ENCODE measurements around the gene CDC26. TPM values are rescaled to one million over a fixed set of nuclear protein-coding genes. Genes with fewer than 3 reads are reported as not detected.
"Not testable (repeated sequence)": the region's sequence is repeated elsewhere in the genome, so short reads cannot be mapped to it uniquely, and the experiment has no call there.

The CDC26 gene
- total RNA-seq, 1 experiment from 2014 or later = 42.1 TPM

DNA sequence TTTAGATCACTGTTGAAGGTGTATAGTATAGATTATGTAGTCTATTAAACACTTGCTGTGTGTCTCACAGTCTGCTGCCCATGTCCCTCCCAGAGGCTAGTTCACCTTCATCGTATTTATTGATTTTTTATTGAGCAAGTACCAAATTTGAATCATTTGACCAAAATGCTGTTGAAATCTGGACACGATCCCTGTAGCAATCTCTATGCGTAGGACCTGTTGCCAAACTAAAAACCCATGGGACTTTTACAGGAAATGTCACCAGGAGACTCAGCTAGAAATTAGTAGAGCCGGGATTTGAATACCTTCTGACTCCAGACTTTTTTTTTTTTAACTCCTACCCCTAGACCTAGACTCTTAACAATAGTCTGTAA is 36.5 kb downstream of the CDC26 start:
- DNase-seq (ENCODE audit: low read depth) = no peak

DNA sequence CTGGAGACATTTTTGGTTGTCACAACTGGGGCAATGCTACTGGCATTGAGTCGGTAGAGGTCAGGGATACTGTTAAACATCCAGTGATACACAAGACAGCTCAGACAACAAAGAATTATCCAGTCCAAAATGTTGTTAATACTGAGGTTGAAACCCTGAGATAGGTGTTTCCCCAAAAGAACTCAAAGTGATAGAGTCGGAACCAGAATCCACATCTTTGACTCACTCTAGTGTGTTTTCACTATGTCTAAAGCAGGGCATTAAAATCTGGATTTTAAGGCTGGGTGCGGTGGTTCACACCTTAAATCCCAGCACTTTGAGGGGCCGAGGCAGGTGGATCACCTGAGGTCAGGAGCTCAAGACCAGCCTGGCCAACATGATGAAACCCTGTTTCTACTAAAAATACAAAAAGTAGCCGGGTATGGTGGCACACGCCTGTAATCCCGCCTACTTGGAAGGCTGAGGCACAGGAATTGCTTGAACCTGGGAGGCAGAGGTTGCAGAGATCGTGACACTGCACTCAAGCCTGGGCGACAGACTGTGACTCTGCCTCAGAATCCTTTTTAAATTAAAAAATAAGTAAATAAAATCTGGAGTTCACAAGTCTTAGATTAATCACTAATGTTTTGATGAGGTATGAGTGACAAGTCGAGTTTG is 37.0 kb downstream of the CDC26 start:
- DNase-seq (ENCODE audit: low read depth) = no peak

DNA sequence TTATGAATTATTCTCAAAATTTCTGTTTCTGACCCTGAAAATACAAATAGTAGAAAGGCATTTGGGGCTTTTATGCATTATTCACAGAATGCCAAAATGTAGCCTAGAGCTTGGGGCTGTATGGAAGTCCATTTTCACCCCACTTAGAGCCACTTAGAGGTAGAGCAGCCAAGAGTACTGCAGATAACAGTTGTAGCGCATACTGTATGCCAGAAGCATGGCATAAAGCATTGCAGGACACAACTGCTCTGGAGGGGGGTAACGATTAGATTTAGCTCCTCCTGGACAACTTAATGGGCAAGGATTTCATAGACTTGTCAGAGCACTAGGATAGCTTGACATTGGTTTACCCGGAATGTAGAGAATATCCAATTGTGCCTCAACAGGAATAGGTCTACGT is 38.3 kb downstream of the CDC26 start:
- DNase-seq (ENCODE audit: low read depth) = no peak

DNA sequence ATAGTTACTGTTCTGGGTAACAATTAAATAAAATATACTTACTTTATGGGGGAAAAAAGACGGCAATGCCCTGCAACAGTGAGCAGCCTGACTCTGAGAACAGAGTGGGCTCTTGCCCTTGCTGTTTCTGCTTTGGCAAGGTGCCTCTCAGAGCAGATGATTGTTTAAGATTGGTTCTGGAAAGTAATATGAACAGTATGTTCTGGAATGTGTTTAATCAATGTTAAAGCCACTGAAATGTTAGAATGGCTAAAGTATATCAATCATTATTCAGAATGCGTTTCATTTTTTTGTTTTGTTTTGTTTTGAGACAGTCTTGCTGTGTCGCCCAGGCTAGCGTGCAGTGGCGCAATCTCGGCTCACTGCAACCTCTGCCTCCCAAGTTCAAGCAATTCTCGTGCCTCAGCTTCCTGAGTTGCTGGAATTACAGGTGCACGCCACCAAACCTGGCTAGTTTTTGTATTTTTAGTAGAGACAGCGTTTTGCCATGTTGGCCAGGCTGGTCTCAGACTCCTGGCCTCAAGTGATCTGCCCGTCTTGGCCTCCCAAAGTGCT is 39.6 kb downstream of the CDC26 start:
- DNase-seq (ENCODE audit: low read depth) = not testable (repeated sequence)

DNA sequence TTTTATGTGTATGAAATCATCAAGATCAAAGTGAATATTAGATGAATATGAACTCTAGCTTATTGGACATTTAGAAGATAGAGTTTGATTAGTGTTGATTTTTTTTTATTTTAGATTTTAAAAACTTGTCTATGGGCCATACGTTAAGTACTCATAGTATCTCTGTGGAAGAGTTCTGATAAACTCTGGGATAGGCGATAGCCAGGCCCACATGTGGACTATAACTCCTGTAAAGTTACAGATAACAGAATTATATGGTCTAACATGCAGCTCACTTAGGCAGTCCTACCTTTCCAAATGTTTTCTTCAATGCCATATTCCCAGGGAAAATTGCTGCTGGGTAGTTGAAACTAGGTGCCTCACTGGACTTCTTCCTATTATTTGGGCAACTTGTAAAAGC is 43.7 kb downstream of the CDC26 start:
- no peak for DNase-seq (ENCODE audit: low read depth)

DNA sequence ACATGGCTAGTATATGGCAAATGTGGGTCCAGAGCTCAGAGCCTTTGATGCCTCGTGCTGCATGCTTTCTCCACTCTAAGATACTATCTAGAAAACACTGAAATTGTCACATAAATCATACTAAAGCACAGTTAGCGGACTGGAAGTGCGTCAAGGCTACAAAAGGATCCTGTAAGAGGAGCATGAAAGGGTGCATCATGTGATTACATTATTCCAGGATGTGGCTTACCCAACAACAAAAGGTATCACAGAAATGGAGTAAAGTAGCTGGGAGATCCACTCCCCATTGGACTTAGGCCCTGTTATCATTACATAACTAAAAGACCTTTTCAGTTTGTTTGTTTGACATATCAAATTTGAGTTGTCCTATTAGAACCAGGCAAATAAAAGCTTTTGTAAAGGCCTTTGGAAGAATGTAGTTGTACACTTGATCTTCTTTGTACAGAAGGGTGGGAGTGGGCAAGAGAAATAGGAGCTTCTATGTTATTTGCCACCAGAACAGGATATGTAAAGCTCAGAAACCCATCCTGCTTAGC is 47.2 kb downstream of the CDC26 start:
- no peak for DNase-seq (ENCODE audit: low read depth)

DNA sequence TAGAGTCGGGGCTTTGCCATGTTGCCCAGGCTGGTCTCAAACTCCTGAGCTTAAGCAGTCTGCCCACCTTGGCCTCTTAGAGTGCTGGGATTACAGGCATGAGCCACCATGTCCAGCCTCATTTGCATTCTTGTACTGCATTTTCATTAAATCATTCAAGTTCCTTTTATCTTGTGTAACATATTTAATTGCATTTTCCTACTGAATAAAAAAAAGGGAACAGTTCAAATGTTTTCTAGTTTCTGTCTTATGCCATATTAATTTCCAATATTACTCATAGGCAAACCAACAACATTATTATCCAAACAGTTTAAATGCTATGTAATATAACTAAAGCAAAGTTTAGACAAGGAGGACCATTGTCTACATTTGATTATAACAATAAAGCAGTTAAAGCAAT is 47.9 kb downstream of the CDC26 start:
- no peak for DNase-seq (ENCODE audit: low read depth)

DNA sequence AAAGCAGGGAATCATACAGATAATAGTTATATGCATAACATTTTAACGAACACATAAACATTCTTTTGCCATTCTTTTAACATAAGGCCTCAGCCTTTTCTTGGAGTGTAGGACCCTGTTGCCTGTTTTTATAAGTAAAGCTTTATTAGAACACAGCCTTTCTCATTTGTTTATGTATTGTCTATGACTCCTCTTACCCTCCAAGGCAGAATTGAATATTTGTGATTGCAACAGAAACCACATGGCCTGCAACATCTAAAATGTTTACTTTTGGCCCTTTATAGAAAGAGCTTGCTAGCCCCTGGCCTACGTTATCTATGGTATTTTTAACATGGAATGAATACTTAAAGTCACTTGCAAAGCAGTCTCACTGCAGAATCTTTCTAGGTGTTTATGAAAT is 51.4 kb downstream of the CDC26 start:
- DNase-seq (ENCODE audit: low read depth) = peak; percentile 30

DNA sequence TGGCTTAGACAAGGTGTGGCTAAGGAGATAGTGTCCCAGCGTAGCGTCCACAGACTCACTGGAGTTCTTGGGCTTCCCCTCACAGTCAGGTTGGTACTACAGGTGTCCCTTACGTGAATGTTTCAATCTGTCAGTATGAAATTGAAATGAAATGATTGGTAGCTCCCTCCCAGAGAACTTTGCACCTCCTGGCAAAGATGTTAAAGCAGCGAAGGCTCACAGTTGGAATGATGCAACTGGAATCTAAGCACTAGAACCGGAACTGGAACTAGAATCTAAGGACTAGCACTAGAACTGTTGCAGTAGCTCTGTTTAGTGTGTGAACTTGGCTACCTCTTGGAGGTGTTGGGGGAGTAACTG is 52.9 kb downstream of the CDC26 start:
- DNase-seq (ENCODE audit: low read depth) = peak; percentile 19

DNA sequence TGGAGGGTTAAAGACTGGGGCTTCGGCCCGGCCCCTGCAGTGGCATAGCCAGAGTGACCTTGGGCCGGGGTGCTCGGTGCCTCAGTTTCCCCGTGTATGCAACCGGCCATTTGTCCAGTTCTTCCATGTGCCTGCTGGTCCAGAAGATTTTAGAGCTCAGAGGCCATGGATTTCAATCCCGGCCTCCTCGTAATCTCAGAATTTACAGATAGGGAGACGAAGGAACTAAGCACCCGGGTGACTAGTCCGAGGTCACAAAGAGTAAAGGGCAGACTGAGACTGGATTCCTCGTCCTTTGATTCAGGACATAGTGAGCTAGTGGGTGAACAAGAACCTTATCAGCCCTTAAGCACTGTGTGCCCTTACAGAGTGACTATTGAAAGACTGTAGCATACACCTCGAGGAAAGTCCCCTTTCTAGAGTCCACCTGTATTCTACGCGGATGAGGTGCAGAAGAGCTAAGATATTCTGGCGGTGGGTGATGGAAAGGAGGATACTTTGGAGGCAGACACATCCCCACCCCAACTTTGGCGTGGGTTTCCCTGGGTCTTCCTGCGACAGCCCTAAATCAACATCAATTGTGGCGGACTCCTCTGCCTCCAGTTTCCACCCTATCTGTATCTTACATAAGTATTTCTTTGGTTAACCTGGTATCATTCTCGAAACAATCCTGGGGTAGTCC is 53.4 kb downstream of the CDC26 start:
- DNase-seq (ENCODE audit: low read depth) = no peak

DNA sequence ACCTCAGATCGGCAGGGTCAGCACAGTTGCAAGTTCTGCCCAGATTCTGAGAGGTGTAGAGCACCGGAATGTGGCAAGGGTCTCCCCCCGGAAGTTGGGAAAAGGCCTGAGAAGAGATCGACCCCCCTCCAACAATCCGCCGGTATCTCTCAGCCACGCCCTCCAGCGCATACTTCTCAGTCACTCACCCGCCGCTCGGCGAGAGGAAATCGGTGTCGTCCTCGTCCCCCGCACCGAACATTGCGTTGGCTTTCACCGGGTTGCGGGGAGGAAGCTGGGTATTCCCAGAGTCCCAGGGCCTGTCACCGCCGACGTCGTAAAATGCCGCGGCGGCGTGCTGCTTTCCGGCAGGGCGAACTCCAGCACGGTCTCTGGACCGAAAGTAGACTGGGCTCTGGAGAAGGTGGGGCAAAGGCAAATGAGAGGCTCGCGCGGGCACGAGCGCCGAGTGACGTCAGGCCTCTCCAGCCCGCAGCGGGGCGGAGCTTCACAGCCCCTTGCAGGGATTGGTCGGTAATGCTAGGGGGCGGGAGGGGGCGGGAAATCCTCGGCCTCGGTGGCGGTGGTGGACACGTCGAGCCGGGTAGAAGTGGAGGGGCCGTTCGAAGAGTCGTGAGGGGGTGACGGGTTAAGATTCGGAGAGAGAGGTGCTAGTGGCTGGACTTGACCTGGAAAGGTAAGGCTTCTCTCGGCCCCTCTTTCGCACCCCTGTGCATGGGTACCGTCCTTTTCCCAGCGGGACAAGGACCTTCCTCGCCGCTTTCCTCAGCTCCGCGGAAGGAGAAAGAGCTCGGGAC is 54.2 kb downstream of the CDC26 start, which contains the start of the genes FKBP15 and SLC31A1:
Gene FKBP15, minus strand, starts transcription at position 275 of the 797 bp plus-strand sequence. Its CDS starts 34 bp downstream, at position 241.
Gene SLC31A1, plus strand, starts transcription at position 542 of the 797 bp plus-strand sequence. CDS start 34,605 bp downstream, outside the sequence.
- peak; percentile 96 for DNase-seq (ENCODE audit: low read depth)

DNA sequence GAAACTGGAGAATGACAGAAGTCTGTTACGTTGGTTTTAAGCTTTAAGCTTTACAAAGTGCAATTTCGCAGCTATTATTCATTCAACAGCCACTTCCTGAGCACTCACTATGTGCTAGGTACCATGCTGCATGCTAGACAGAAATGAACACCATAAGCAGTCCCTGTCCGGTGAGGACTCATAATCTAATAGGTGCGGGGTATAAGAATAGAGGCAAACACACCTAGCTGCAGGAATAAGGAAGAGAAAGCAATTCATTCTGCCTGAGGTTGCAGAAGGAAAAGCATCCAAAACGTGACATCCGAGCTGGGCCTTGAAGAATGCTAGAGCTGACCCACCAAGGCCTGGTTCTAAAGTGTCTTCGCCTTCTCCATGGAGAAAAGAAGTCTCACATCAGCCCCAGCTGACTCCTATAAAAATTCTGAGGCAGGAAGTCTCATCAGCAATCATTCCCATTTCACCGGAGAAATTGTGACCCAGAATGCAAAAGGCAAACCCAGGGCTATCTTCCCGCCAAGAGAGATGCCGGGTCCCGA is 54.8 kb downstream of the CDC26 start:
- DNase-seq (ENCODE audit: low read depth) = peak; percentile 2

DNA sequence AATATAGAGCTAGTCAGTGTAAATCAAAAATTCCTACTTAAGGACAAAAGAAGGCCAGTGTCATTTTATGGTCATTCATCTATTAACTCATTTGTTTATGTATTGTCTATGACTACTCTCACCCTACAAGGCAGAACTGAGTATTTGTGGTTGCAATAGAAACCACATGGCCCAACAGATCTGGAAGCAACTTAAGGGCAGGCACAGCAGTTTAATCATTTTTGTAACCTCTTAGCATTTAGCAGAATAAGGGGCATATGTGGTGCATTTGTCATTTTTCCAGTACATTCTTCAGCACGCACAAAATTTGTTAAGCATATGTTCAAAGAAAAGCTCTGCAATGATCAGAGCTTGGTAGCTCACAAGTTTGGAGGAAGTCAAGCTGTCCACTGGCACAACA is 55.4 kb downstream of the CDC26 start:
- DNase-seq (ENCODE audit: low read depth) = peak; percentile 66

DNA sequence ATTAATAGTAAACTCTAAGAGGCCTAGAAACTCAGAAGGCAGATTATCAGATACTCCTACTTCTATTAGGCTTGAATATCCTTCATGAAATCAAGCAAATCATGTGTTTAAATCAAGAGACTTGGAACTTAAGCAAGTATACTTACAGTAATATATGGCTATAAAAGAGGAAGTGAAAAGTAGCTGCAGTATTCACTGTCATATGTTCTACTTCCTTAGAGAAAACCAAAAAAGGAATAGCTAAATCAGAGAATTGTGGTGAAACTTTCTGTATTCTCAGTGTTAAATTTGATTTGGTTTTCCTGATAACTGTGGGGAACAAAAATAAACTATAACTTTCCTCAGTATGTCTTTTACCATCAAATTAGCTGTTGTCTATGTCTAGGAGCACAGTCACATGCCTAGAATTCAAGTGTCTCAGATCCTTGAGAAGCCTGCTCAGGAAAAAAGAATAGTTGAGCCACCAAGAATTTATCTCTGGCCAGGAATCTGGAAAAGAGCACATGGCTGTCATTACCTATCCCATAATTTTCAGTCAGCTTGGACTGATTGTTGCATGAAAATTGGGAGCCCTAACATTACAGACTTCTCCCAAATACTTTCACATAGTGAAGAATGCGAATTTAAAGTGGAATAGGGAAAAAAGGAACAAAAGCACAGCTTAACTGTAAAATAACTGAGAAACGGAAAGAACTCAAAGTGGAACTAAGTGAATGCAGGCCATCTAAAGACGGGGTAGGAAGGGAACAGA is 56.0 kb downstream of the CDC26 start:
- no peak for DNase-seq (ENCODE audit: low read depth)

Other genes with a start within 250 kb of the CDC26 start
- 5.1 and 6.0 TPM in 2 replicates for gene ZFP37, start 218.8 kb downstream of the CDC26 start, total RNA-seq (2014; rRNA removed; shearing (Covaris generic))
- 11.4 and 13.3 TPM in 2 replicates for gene SLC31A2, start 124.6 kb downstream of the CDC26 start, total RNA-seq (2014; rRNA removed; shearing (Covaris generic))
- gene FKBP15, start 54.3 kb downstream of the CDC26 start, total RNA-seq (2014; rRNA removed; shearing (Covaris generic)) = 15.0 and 19.1 TPM in 2 replicates
- 14.9 and 16.9 TPM in 2 replicates for gene SLC31A1, start 54.0 kb downstream of the CDC26 start, total RNA-seq (2014; rRNA removed; shearing (Covaris generic))
- 35.8 and 40.4 TPM in 2 replicates for gene PRPF4, start 86 bp upstream of the CDC26 start, total RNA-seq (2014; rRNA removed; shearing (Covaris generic))
- gene RNF183, start 27.8 kb upstream of the CDC26 start, total RNA-seq (2014; rRNA removed; shearing (Covaris generic)) = not detected in 2 replicates
- 0.39 and 0.72 TPM in 2 replicates for gene WDR31, start 64.7 kb upstream of the CDC26 start, total RNA-seq (2014; rRNA removed; shearing (Covaris generic))
- gene BSPRY, start 74.0 kb upstream of the CDC26 start, total RNA-seq (2014; rRNA removed; shearing (Covaris generic)) = not detected in 2 replicates
- gene HDHD3, start 101.4 kb upstream of the CDC26 start, total RNA-seq (2014; rRNA removed; shearing (Covaris generic)) = 5.3 and 10.1 TPM in 2 replicates
- gene ALAD, start 125.7 kb upstream of the CDC26 start, total RNA-seq (2014; rRNA removed; shearing (Covaris generic)) = 11.9 and 12.5 TPM in 2 replicates
- gene POLE3, start 135.1 kb upstream of the CDC26 start, total RNA-seq (2014; rRNA removed; shearing (Covaris generic)) = 86.3 and 87.6 TPM in 2 replicates
- 0.12 and 0.49 TPM in 2 replicates for gene C9orf43, start 135.2 kb upstream of the CDC26 start, total RNA-seq (2014; rRNA removed; shearing (Covaris generic))
- 168 and 200 TPM in 2 replicates for gene RGS3, start 188.2 kb upstream of the CDC26 start, total RNA-seq (2014; rRNA removed; shearing (Covaris generic))